HG02852 (cell line): ENCODE results near the gene MAGEA3.
"Not testable (repeated sequence)": the region's sequence is repeated elsewhere in the genome, so short reads cannot be mapped to it uniquely, and the experiment has no call there.

Experiments
- ATAC-seq: cut with Tn5 transposase; IDR thresholded peaks from one replicate; pipeline ENCODE4 v1.9.1; 2021; ENCODE audit warnings: mild to moderate bottlenecking, moderate library complexity; ENCODE audit not compliant: unreplicated experiment

MAGEA3 gene

GRCh38 chrX:152697952-152698931 lies at the start of gene MAGEA3:
Gene MAGEA3, plus strand, starts transcription at chrX:152698794. Its CDS starts 2,039 bp downstream, at chrX:152700833.
- not testable (repeated sequence) for ATAC-seq

GRCh38 chrX:152652060-152652459 lies 46.5 kb upstream of the MAGEA3 start:
- ATAC-seq = no peak

DNA sequence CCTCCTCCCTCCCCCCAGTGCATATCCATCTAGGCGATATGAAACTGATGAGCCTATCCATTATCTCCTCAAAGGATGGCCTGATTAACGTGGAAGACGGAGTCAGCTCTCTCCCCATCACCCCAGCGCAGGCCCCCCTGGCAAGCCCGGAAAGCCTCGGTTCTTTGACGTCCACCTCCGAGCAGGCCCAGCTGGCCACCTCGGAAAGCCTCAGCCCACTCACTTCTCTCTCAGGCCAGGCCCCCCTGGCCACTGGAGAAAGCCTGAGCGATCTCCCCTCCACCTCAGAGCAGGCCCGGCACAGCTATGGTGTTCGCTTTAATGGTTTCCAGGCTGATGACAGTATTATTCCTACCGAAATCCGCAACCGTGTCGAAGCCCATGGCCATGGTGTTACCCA lies 46.1 kb upstream of the MAGEA3 start:
- no peak for ATAC-seq

- ATAC-seq = no peak
Measured at GRCh38 chrX:152656087-152656486, 42.5 kb upstream of the MAGEA3 start.

DNA sequence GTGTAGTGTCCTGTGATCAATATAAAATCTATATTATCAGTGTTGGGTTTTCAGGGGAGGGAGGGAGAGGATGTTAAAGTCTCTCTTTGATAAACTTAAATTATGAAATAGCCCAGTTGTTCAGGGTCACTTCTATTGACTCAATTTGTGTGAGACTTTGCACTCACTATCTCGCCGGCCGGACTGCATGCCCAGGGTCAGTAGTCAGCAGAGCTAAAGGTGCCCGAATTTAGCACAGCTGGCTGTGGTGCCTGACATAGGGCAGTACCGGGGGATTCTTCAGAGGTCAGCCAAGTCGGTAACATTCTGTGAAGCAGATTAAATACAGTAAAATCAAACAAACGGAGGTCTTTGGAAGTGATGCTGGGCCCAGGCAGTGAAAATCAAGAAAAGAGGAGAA lies 41.7 kb upstream of the MAGEA3 start:
- ATAC-seq = no peak

DNA sequence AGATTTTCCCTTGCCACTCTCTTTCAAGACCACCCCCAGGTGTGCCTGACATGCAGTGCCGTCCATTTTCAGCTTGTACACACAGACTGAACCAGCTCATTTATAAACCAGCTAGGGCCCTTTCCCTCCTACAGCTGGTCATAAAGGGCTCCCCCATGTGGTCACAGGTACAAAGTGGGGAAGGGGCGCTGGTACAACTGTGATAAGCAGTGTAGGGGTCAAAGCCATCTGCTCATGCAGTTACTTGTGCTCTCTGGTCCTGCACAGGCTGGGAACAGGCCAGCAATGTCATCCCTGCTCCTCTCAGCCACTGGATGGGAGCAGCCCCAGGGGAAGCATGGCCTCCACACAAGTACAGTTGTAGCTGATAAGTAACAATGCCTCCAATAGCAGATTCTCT lies 40.3 kb upstream of the MAGEA3 start:
- ATAC-seq = no peak

GRCh38 chrX:152663086-152663485 lies 35.5 kb upstream of the MAGEA3 start:
- ATAC-seq = no peak

GRCh38 chrX:152674135-152674534 lies 24.5 kb upstream of the MAGEA3 start:
- ATAC-seq = no peak

DNA sequence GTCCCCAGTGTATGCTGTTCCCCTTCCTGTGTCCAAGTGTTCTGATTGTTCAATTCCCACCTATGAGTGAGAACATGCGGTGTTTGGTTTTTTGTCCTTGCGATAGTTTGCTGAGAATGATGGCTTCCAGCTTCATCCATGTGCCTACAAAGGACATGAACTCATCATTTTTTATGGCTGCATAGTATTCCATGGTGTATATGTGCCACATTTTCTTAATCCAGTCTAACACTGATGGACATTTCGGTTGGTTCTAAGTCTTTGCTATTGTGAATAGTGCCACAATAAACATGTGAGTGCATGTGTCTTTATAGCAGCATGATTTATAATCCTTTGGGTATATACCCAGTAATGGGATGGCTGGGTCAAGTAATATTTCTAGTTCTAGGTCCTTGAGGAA lies 23.9 kb upstream of the MAGEA3 start:
- ATAC-seq = not testable (repeated sequence)

- peak; percentile 92 for ATAC-seq
Measured at GRCh38 chrX:152681012-152681411, 17.6 kb upstream of the MAGEA3 start.

DNA sequence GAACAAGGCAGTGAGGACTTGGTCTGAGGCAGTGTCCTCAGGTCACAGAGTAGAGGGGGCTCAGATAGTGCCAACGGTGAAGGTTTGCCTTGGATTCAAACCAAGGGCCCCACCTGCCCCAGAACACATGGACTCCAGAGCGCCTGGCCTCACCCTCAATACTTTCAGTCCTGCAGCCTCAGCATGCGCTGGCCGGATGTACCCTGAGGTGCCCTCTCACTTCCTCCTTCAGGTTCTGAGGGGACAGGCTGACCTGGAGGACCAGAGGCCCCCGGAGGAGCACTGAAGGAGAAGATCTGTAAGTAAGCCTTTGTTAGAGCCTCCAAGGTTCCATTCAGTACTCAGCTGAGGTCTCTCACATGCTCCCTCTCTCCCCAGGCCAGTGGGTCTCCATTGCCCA lies 1.8 kb downstream of the MAGEA3 start:
- ATAC-seq = not testable (repeated sequence)

DNA sequence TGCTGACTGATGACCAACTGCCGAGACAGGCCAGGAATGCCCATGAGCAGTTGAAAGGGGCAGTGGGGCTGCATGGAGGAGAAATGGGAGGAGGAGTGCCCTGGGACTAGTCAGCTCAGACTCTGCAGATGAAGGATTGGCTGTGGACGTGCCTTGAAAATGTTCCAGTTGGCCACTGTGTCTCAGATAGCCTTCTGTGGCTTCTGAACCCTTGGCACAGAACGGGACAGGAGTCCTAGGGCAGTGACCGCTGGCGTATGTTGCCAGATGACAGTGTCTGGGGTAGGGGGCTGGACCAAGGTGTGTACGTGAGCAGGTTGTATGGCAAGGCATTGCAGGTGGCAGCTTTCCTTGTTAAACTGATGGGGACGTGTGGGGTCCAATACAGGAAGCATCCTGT lies 7.9 kb downstream of the MAGEA3 start:
- ATAC-seq = not testable (repeated sequence)

- ATAC-seq = not testable (repeated sequence)
Measured at GRCh38 chrX:152709173-152709572, 10.6 kb downstream of the MAGEA3 start, which contains the start of gene CSAG2. Gene CSAG2, minus strand, starts transcription at chrX:152709273. Its CDS starts 161 bp downstream, at chrX:152709112.

GRCh38 chrX:152713195-152713594 lies 14.6 kb downstream of the MAGEA3 start:
- not testable (repeated sequence) for ATAC-seq

DNA sequence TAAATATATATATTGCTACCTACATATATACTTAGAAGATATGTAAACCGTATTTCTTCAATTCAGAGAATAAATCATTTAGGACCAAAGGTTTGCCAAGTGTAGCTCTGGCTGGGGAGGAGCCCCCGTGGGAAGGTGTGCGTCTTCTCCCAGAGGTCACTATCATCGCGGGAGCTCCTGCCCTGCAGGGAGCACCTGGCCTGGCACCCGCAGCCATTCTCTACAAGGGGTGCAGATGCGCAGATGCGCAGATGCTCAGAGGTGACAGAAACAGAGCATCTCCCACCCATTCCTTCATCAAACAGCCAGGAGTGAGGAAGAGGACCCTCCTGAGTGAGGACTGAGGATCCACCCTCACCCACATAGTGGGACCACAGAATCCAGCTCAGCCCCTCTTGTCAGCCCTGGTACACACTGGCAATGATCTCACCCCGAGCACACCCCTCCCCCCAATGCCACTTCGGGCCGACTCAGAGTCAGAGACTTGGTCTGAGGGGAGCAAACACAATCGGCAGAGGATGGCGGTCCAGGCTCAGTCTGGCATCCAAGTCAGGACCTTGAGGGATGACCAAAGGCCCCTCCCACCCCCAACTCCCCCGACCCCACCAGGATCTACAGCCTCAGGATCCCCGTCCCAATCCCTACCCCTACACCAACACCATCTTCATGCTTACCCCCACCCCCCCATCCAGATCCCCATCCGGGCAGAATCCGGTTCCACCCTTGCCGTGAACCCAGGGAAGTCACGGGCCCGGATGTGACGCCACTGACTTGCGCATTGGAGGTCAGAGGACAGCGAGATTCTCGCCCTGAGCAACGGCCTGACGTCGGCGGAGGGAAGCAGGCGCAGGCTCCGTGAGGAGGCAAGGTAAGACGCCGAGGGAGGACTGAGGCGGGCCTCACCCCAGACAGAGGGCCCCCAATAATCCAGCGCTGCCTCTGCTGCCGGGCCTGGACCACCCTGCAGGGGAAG lies 15.5 kb downstream of the MAGEA3 start, which contains the start of gene MAGEA2B:
Gene MAGEA2B (plus strand): TSS at position 814 of the 973 bp plus-strand sequence. CDS start 2,479 bp downstream, outside the sequence.
- not testable (repeated sequence) for ATAC-seq

DNA sequence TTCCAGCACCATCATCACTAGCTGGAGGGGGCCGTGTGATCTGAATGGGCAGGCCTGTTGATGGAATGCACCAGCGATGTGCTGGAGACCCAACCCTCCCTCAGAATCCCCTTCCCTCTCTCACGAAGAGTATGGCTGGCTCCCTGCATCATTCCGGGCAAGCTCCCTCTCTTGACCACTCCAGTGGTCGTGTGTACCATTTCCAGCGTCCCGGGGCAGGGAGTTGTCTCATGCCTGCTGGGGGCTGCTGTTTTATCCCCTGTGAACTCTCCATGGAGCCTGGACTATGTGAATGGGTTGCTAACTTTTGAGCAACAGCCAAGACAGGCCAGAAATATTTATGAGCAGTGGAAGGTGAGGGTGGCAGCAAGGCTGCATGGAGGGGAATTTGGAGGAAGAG lies 26.8 kb downstream of the MAGEA3 start:
- no peak for ATAC-seq

- no peak for ATAC-seq
Measured at GRCh38 chrX:152733261-152733975, 34.8 kb downstream of the MAGEA3 start, which contains the start of the genes CSAG1 and MAGEA12. Gene CSAG1, minus strand, starts transcription at chrX:152733721. Its CDS starts 1,261 bp downstream, at chrX:152732460. Gene MAGEA12, plus strand, starts transcription at chrX:152733757. Its CDS starts 2,405 bp downstream, at chrX:152736162.

GRCh38 chrX:152734143-152734858 lies 35.7 kb downstream of the MAGEA3 start:
- not testable (repeated sequence) for ATAC-seq

GRCh38 chrX:152735101-152735500 lies 36.5 kb downstream of the MAGEA3 start:
- no peak for ATAC-seq
